ENCODE measurements around the gene SNX20. TPM values are rescaled to one million over a fixed set of nuclear protein-coding genes. Genes with fewer than 3 reads are reported as not detected.

Gene SNX20, protein sequence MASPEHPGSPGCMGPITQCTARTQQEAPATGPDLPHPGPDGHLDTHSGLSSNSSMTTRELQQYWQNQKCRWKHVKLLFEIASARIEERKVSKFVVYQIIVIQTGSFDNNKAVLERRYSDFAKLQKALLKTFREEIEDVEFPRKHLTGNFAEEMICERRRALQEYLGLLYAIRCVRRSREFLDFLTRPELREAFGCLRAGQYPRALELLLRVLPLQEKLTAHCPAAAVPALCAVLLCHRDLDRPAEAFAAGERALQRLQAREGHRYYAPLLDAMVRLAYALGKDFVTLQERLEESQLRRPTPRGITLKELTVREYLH
- not detected in 5 replicates for total RNA-seq (2022; extraction: Qiagen RNA extraction)

DNA sequence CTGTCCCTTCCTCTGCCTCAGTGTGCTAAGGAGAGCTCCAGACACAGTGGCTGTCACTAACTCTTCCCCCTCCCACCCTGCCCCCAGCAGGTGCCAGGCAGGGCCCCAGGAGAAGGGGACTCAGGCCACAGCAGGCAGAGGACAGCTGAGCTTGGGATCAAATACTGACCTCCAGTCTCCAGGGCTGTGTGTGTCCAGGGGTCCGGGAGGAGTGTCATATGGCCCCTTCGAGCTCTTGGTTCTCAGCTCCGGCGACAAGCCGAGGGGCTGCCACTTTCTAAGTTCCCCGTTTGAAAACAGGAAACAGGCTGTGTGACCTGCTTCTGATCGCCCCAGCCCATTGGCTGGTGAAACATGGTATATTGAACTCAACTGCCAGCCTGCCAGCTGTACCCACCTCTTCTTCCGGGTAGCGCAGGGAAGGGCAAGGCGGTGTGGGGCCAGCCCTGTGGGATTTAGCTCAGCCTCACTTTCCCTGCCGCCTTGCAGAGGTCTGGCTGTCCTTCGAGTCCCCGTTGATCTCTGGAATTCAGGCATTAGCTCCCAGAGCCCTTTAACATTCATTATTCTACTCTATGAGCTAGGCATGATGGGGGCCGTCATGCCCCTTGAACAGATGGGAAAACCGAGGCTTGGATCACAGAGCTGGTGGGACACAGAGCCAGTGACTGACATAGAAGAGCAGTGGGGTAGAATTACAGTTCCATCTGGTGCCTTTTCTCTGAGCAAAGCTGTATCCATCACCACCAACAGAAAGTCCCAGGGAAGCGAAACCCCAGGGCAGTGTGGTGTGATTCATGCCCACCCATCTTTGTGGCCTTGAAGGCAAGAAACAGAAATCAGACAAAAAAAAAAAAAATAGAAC is at the start of gene SNX20:
SNX20 (minus strand) TSS at position 292 of the 865 bp plus-strand sequence. CDS start 3,786 bp downstream, outside the sequence.

DNA sequence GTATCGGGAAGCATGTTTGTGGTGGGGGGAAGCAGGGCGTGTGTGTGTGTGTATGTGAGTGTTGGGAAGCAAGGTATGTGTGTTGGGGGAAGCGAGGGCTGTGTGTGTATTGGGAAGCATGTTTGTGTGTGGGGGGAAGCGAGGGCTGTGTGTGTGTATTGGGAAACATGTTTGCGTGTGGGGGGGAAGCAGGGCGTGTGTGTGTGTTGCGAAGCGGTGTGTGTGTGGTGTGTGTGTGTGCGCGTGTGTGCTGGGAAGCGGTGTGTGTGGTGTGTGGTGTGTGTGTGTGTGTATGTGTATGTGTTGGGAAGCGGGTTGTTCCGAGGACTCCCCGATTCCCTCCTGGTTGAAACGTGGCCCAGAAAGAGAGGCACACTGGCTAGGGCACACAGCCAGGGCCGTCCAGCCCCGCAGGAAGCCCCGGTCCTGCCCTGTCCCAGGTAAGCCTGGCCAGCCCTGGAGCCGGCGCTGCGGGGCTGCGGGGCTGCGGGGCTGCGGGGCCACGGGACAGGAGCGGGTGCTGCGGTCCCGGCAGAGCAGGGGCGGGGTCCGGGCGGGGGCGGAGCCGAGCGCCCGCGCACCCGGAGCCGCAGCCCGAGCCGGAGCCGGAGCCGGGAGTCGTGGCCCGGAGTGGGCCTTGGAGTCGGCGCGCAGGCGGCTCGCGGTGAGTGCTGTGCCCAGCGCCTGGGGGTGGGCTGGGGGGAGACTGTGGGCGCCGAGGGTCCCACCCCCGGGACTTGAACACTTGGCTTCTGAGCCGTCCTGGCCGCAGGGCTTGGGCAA is 12.1 kb upstream of the SNX20 start, which contains the start of gene NOD2:
NOD2 (plus strand) TSS at position 608 of the 783 bp plus-strand sequence. CDS start 5,890 bp downstream, outside the sequence.

Other genes starting within 250 kb of the SNX20 start
- 0.25 to 0.37 TPM (median 0.29 TPM) in 5 replicates for gene NKD1, start 132.9 kb downstream of the SNX20 start, total RNA-seq (2022; extraction: Qiagen RNA extraction)
- 0.11 TPM in 1 of 5 replicates, not detected in the others for gene NOD2, start 12.3 kb upstream of the SNX20 start, total RNA-seq (2022; extraction: Qiagen RNA extraction)
- gene CYLD, start 60.8 kb upstream of the SNX20 start, total RNA-seq (2022; extraction: Qiagen RNA extraction) = 13.0 to 17.3 TPM (median 13.4 TPM) in 5 replicates

All from A549 treated with CORT108297 at 1 μM for 4 hours (cell line).